Cardiac muscle cell (in vitro differentiated cells and primary cell): ENCODE results near the gene ACAA1. TPM values are rescaled to one million over a fixed set of nuclear protein-coding genes. Genes with fewer than 3 reads are reported as not detected.

ENCODE experiments used
- DNase-seq, 2 donors: peaks; one replicate each; pipeline versions ENCODE4 v3.0.0 to v3.0.0-alpha.2; 2010 to 2017; ENCODE audit warnings: low read depth in 1 of 2, low spot score in 1 of 2
- H3K27ac ChIP-seq: fragments of 200-600 bp; sonication (generic); 2 replicates; pipeline ENCODE4 v1.5.1; 2016
- H3K27me3 ChIP-seq: fragments of 200-600 bp; sonication (generic); 2 replicates; pipeline ENCODE4 v1.6.0; 2016; ENCODE audit warnings: control low read depth
- H3K36me3 ChIP-seq: fragments of 200-600 bp; sonication (generic); 2 replicates; pipeline ENCODE4 v1.5.1; 2016; ENCODE audit warnings: control low read depth
- H3K4me1 ChIP-seq: fragments of 200-600 bp; sonication (generic); 2 replicates; pipeline ENCODE4 v1.8.1; 2017; ENCODE audit warnings: low read depth, mild to moderate bottlenecking, mixed run types
- H3K4me3 ChIP-seq: fragments of 200-600 bp; sonication (generic); 2 replicates; pipeline ENCODE4 v1.5.1; 2016; ENCODE audit warnings: mild to moderate bottlenecking
- H3K9me3 ChIP-seq: fragments of 200-600 bp; sonication (generic); 2 replicates; pipeline ENCODE4 v1.5.1; 2017; ENCODE audit warnings: low read depth, mild to moderate bottlenecking, control low read depth
- CTCF ChIP-seq: IDR thresholded peaks from 2 replicates; pipeline ENCODE4 v1.5.1; 2012; ENCODE audit warnings: low read depth, mild to moderate bottlenecking, low read length
- polyA plus RNA-seq: library from polyadenylated mRNA; unstranded; fragments of >200 nt; fragmentation: Nextera tagmentation; extraction: Ambion mirVana; gene quantifications from 2 replicates; pipeline ENCODE4 v1.2.1, GENCODE V29; 2016
- total RNA-seq: library from RNA; depleted of rRNA; stranded (reverse); fragments of >200 nt; gene quantifications from 2 replicates; pipeline ENCODE4 v1.2.3, GENCODE V29; 2016

Gene ACAA1
- total and polyA plus RNA-seq, 2 experiments from 2014 or later = 62.8 to 104 TPM

GRCh38 chr3:38151667-38152265, 14.8 kb upstream of the ACAA1 start:
- TF ChIP-seq CTCF = no peak
- H3K4me3 ChIP-seq = no peak overlapping the region
- no peaks in the 10 kb centered on the region for H3K36me3 ChIP-seq
- DNase-seq = no peak
- H3K9me3 ChIP-seq = no peaks in the 10 kb centered on the region
- H3K27me3 ChIP-seq = no peaks in the 10 kb centered on the region
- no peaks in the 10 kb centered on the region for H3K4me1 ChIP-seq
- H3K27ac ChIP-seq = no peak overlapping the region

GRCh38 chr3:38150780-38151528, 14.0 kb upstream of the ACAA1 start:
- no peak for DNase-seq
- no peaks in the 10 kb centered on the region for H3K4me1 ChIP-seq
- TF ChIP-seq CTCF = no peak

GRCh38 chr3:38149708-38150107, 12.8 kb upstream of the ACAA1 start:
- no peak for DNase-seq
- no peaks in the 10 kb centered on the region for H3K36me3 ChIP-seq

More at GRCh38 chr3:38150780-38151528, 14.0 kb upstream of the ACAA1 start:
- Histone ChIP-seq H3K36me3 (no peaks in the 10 kb centered on the region), H3K27ac (no peak overlapping the region), H3K27me3 (no peaks in the 10 kb centered on the region), H3K9me3 (no peaks in the 10 kb centered on the region), H3K4me3 (no peak overlapping the region)

GRCh38 chr3:38148311-38148882, 11.5 kb upstream of the ACAA1 start:
- Histone ChIP-seq H3K27ac (no peak overlapping the region), H3K4me3 (no peak overlapping the region), H3K36me3 (no peaks in the 10 kb centered on the region), H3K27me3 (no peaks in the 10 kb centered on the region), H3K9me3 (no peaks in the 10 kb centered on the region), H3K4me1 (no peaks in the 10 kb centered on the region)
- no peak for DNase-seq
- TF ChIP-seq CTCF = no peak

More at GRCh38 chr3:38149708-38150107, 12.8 kb upstream of the ACAA1 start:
- Histone ChIP-seq H3K9me3 (no peaks in the 10 kb centered on the region), H3K27ac (no peak overlapping the region), H3K27me3 (no peaks in the 10 kb centered on the region), H3K4me3 (no peak overlapping the region), H3K4me1 (no peaks in the 10 kb centered on the region)
- TF ChIP-seq CTCF = no peak

GRCh38 chr3:38147421-38147820, 10.5 kb upstream of the ACAA1 start:
- H3K27ac ChIP-seq = no peak overlapping the region
- no peak for TF ChIP-seq CTCF
- H3K4me3 ChIP-seq = no peak overlapping the region
- no peak for DNase-seq
- H3K4me1 ChIP-seq = no peaks in the 10 kb centered on the region
- H3K9me3 ChIP-seq = no peaks in the 10 kb centered on the region
- H3K27me3 ChIP-seq = no peaks in the 10 kb centered on the region
- no peaks in the 10 kb centered on the region for H3K36me3 ChIP-seq
